Right lobe of liver (tissue), 4 donors: ENCODE data around the gene PLXNA2.
A peak's percentile ranks its signal among the peaks of the same experiment; 100 is the strongest.

ENCODE experiments used
- POLR2A ChIP-seq: fragments of 450-650 bp; IDR thresholded peaks from one replicate; pipeline ENCODE4 v1.6.1; 2017; ENCODE audit warnings: antibody characterized with exemption, mild to moderate bottlenecking
- TF ChIP-seq, protein P1 (sequence below), 4 donors: fragments of 200-600 bp in 3 of 4; fragments of 450-650 bp in 1 of 4; IDR thresholded peaks; one replicate each; pipeline versions ENCODE4 v1.5.1 to v1.8.0; 2016 to 2022; ENCODE audit warnings: antibody characterized with exemption in 4 of 4, mild to moderate bottlenecking in 2 of 4
- donor health status: DM: no; HTN: no; CAD: no.
- donor health status: DM: no; HTN: no; CAD: no.
- donor health status: DM: no; HTN: yes; CAD: no.

DNA sequence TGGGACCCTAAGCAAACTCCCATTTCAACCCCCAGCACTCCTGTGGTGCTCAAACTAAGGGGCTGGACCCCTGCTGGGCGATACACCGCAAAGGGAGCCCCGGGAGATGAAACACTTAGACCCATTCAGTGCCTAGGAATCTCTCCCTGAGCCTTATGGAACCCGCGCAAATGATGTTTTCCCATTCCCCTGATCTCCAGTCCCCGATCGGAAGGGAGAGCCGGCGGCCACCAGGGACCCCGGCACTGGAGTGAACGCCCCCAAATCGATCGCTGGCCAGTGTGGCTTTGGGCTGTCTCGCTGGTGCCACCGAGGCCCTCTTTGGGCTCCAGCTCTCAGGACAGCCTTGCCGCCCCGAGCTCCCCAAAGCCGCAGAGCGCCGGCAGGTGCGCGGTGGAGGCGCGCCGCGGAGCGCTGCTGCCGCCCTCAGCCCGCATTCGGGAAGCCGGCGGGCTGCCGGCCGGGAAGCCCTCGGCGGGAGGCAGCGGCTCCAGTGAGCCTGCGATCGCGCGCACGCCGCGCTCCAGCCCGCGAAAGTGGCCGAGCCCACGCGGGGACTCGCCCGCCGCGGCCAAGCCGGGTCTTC lies 1.1 kb downstream of the PLXNA2 start:
- peak; percentile 39 for TF ChIP-seq POLR2A
- TF ChIP-seq, protein P1, sequence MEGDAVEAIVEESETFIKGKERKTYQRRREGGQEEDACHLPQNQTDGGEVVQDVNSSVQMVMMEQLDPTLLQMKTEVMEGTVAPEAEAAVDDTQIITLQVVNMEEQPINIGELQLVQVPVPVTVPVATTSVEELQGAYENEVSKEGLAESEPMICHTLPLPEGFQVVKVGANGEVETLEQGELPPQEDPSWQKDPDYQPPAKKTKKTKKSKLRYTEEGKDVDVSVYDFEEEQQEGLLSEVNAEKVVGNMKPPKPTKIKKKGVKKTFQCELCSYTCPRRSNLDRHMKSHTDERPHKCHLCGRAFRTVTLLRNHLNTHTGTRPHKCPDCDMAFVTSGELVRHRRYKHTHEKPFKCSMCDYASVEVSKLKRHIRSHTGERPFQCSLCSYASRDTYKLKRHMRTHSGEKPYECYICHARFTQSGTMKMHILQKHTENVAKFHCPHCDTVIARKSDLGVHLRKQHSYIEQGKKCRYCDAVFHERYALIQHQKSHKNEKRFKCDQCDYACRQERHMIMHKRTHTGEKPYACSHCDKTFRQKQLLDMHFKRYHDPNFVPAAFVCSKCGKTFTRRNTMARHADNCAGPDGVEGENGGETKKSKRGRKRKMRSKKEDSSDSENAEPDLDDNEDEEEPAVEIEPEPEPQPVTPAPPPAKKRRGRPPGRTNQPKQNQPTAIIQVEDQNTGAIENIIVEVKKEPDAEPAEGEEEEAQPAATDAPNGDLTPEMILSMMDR (IDR thresholded peaks at IDR 0.05) = peak in 3 of 4 donors; percentile 6 to 37 (median 14)
